Stimulated activated CD8-positive, alpha-beta memory T cell treated with anti-CD3 and anti-CD28 coated beads, Interleukin-4, amount 100 ng/mL, for 1 hour (primary cell): ENCODE measurements around the gene APBB2.

Experiments
- DNase-seq, 2 donors: peaks; one replicate each; pipeline ENCODE4 v3.0.0-alpha.2; 2020; ENCODE audit warnings: low read depth in 2 of 2, low spot score in 1 of 2

APBB2 gene

GRCh38 chr4:40874901-40875300, 339.4 kb downstream of the APBB2 start:
- no peak for DNase-seq

- no peak for DNase-seq
Measured at GRCh38 chr4:40874331-40874730, 340.0 kb downstream of the APBB2 start.

GRCh38 chr4:40871695-40872250, 342.6 kb downstream of the APBB2 start:
- DNase-seq, result no peak

GRCh38 chr4:40870150-40870549, 344.2 kb downstream of the APBB2 start:
- DNase-seq, result no peak

- DNase-seq, result no peak
Measured at GRCh38 chr4:40865696-40866095, 348.6 kb downstream of the APBB2 start.

- DNase-seq, result no peak
Measured at GRCh38 chr4:40864531-40864930, 349.8 kb downstream of the APBB2 start.

GRCh38 chr4:40858962-40859361, 355.4 kb downstream of the APBB2 start:
- no peak for DNase-seq

- no peak for DNase-seq
Measured at GRCh38 chr4:40857956-40858355, 356.4 kb downstream of the APBB2 start.

- peak in 1 of 2 donors; percentile 9 for DNase-seq
Measured at GRCh38 chr4:40856840-40857362, 357.4 kb downstream of the APBB2 start.

- no peak for DNase-seq
Measured at GRCh38 chr4:40856277-40856839, 358.0 kb downstream of the APBB2 start.

- no peak for DNase-seq
Measured at GRCh38 chr4:40850496-40850895, 363.8 kb downstream of the APBB2 start.

GRCh38 chr4:40848940-40849339, 365.4 kb downstream of the APBB2 start:
- no peak for DNase-seq

- no peak for DNase-seq
Measured at GRCh38 chr4:40848251-40848650, 366.1 kb downstream of the APBB2 start.

- DNase-seq, result no peak
Measured at GRCh38 chr4:40846532-40846931, 367.8 kb downstream of the APBB2 start.

GRCh38 chr4:40845154-40845835, 369.0 kb downstream of the APBB2 start:
- no peak for DNase-seq

GRCh38 chr4:40844261-40844660, 370.1 kb downstream of the APBB2 start:
- no peak for DNase-seq

- DNase-seq, result no peak
Measured at GRCh38 chr4:40843696-40844095, 370.6 kb downstream of the APBB2 start.

- DNase-seq, result no peak
Measured at GRCh38 chr4:40842725-40843423, 371.5 kb downstream of the APBB2 start.

GRCh38 chr4:40842318-40842717, 372.0 kb downstream of the APBB2 start:
- DNase-seq, result no peak

GRCh38 chr4:40840985-40841571, 373.3 kb downstream of the APBB2 start:
- DNase-seq, result peak in 1 of 2 donors; percentile 42

- no peak for DNase-seq
Measured at GRCh38 chr4:40840255-40840984, 373.9 kb downstream of the APBB2 start.
